Measurements from ENCODE around the gene NAA50.

The NAA50 gene

GRCh38 chr3:113741620-113742019 lies 4.4 kb downstream of the NAA50 start:
- no peak for DNase-seq (ENCODE audit: low spot score)

DNA sequence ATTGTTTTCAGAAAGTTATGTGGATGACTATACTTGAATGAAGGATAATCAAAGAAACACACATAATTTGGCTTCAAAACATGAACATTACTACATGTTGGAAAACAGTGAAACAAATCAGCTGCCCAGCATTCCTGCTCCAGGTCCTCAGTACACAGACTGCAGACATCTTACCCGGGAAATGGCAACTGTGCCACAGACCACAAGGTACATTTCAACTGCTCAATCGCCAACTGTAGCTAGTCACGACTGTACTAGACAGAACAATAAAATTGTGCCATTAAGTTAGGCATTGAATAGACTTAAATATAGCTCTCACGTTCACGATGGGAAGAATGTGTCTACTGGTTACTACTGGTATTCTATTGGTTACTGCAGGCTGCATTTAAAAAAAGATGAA lies 5.0 kb downstream of the NAA50 start:
- no peak for DNase-seq (ENCODE audit: low spot score)

DNA sequence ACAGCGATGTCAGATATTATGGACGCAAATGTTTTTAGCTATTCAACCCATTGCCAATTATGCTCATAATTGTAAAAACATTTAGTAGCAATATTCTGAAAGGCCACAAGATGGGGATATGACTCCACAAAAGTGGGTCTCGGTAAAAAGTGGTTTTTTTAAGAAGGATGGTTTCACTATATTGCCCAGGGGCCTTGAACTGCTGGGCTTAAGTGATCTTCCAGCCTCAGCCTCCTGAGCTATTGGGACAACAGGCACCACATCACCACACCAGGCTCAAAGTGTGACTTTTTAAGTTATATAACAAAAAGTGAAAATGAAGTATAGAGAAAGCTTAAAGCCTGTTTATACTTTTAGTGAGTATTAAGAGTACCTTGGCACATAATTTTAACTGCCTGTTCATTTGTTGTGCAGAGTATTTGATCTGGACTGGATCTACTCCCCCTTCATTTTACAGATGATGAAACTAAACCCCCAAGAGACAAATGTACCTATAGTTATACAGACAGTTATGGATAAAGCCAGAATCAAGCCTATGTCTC lies 9.4 kb downstream of the NAA50 start:
- DNase-seq (ENCODE audit: low spot score): peak; percentile 55

DNA sequence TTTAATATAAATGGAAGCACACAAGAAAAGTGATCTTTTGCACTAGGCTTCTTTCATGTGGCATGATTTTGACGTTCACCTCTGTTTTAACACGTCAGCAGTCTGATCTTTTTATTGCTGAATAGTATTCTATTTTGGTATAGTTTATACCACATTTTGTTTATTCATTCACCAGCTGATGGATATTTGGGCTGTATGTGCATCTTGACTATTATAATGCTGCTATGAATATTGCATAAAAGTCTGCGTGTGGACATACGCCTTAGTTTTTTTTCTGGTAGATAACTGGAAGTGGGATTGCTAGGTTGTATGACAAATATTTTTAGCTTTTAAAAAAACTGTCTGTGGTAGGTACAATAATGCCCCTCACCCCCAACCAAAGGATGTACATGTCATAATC lies 14.4 kb downstream of the NAA50 start:
- DNase-seq (ENCODE audit: low spot score): no peak

- no peak for DNase-seq (ENCODE audit: low spot score)
These were observed 15.5 kb downstream of the NAA50 start for GRCh38 chr3:113730550-113730949.

- no peak for DNase-seq (ENCODE audit: low spot score)
These were observed 17.4 kb downstream of the NAA50 start for GRCh38 chr3:113728661-113729060.

DNA sequence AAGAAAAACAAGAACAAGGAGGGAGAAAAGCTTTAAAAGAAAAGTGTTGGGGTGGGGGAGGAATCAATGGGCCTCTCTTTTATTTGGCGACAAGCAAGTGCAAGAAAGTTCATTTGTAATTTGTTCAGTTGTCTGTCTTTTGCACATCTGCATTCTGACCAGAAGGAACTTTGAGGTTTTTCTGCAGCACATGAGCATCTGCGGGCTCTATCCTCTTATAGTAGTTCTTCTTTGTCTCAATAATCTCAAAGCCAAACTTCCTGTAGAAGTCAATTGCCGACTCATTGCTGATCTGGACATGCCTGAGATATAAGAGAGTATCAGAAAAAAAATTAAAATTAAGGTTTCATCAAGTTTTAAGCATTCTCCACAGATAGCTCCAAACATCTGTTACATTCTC lies 24.4 kb downstream of the NAA50 start:
- no peak for DNase-seq (ENCODE audit: low spot score)

DNA sequence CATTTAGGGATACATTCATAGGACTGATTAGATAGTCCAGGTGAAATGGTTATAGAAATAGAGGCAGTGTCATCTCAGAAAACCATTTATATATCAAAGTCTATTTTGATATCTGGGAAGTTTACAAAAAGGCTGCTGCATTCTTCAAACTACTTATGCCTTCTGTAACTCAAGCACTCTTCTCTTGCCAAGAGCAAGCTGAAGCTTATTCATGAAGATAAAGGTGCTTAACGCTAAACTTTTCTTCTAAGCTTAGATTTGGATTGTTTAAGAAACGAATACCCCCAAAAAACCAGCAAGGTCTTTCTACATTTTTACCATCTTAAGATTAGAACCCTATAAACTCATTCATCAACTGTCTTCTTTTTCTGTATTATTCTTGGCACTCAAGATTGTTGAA lies 26.3 kb downstream of the NAA50 start:
- DNase-seq (ENCODE audit: low spot score): no peak

- no peak for DNase-seq (ENCODE audit: low spot score)
These were observed 26.8 kb downstream of the NAA50 start for GRCh38 chr3:113719294-113719693.

DNA sequence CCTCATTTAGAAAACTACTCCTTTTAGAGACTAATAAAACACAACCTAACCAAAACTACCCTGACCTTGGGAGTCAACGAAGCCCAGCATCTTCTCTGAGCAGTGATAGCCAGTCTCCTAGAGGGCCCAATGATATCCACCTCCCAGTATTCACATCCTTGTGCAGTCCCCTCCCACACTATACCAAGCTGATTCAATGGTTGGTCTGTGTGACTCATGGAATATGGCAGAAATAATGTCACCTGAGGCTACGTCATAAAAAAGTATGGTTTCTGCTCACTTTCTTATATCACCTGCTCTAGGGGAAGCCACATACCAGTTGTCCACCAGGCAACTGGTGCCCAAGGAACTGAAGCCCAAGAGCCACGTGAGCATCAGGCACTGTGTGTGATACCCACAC lies 28.2 kb downstream of the NAA50 start:
- DNase-seq (ENCODE audit: low spot score): no peak

DNA sequence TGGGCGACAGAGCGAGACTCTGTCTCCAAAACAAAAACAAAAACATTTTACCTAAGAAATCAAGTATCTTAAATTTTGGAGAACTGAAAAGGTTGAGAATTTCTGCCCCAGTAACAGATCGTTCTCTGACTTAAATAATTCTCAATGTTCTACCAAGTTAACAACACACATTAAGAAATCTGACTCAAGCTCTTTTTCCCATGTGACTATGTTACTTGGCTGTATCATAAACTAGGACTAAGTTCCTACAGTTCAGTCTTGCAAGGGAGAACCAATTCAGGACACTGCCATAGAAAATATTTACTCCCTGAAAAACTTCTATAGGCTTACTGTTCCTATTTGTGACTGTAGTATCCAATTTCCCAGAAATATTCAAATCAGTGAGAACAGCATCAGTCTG lies 28.7 kb downstream of the NAA50 start:
- DNase-seq (ENCODE audit: low spot score): no peak

DNA sequence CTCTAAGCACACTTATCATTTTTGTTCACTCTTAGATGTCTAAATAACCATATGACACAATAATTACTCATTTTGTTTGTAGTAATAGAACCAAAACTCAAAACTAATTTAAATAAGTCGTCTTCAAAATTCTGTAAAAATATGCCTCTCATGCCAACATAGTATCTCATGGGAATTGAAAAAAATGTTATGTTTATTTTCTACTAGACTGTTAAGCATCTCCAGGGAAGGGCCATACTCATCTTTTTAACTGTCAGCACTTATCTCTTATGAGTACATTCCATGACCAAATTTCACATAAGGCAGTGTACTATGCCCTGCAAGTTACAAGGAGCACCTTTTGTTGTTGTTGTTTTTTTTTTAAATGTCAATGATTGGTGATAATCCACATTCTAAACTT lies 31.3 kb downstream of the NAA50 start:
- DNase-seq (ENCODE audit: low spot score): no peak

- DNase-seq (ENCODE audit: low spot score): peak; percentile 20
These were observed 33.9 kb downstream of the NAA50 start for GRCh38 chr3:113712129-113712528.

DNA sequence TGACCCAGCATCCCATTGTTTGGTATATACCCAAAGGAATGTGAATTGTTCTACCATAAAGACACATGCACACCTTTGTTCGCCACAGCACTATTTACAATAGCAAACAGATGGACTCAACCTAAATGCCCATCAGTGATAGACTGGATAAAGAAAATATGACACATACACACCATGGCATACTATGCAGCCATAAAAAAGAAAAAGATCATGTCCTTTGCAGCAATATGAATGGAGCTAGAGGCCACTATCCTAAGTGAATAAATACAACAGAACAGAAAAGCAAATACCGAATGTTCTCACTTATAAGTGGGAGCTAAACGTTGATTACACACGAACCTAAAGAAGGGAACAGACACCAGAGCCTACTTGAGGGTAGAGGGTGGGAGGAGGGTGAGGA lies 38.2 kb downstream of the NAA50 start:
- no peak for DNase-seq (ENCODE audit: low spot score)

- DNase-seq (ENCODE audit: low spot score): no peak
These were observed 47.1 kb downstream of the NAA50 start for GRCh38 chr3:113698956-113699355.

DNA sequence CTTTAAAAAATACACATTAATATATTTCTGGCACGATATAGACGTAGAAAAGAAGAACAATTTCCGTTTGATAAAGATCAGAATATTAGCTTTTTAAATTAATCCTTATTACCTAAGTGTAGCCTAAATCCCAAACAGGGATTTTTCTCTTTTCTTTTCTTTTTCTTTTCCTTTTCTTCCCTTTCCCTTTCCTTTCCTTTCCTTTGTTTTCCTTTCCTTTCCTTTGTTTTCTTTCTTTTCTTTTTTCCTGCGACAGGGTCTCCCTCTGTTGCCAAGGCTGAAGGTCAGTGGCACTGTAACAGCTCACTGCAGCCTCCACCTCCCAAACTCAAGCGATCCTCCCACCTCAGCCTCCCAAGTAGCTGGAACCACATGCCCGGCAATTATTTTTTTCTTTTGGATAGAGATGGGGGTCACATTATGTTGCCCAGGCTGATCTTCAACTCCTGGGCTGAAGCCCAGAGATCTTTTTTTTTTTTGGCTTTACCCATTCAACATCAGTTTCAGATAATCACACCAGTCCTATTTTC lies 47.8 kb downstream of the NAA50 start:
- DNase-seq (ENCODE audit: low spot score): no peak

GRCh38 chr3:113697500-113698090 lies 48.5 kb downstream of the NAA50 start:
- DNase-seq (ENCODE audit: low spot score): peak; percentile 30

DNA sequence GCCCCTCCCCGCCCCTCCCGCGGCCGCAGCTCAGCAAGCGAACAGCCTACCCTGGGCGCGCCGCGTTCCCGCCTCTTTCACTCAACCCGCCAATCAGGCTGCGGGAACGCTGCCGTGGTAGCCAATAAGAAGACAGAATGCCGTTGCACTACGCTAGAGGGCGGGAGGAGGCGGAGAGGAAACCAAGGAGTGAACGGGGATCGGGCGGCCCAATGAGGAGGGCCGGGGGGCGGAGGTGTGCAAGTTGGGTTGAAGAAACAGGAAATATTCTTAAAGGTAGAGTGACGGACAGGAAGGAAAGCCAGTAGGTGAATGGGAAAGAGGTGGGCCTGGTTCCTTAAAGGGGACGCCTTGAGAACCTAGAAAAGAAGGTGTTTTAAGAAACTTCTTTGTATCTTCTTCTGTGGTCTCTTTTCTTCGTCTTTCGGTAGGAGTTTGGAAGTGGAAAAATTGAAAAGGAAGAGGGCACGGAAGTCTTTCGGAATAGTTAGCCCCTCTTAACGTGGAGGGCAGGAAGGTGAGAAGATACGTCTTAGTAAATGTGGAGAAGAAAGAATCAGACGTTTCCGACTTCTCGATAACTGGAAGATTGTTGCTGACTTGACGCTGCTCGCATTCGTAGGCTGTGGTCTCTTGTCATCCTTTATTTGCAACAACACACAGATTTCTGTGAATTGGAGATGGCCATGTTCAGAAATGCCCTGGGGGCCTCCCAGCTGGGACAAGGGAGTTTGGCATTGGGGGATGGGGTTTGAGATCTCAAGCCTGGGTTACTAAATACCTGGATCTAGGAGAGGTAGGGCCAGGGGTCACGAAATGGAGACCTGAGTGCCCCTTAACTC lies 49.2 kb downstream of the NAA50 start:
- DNase-seq (ENCODE audit: low spot score): peak; percentile 99

DNA sequence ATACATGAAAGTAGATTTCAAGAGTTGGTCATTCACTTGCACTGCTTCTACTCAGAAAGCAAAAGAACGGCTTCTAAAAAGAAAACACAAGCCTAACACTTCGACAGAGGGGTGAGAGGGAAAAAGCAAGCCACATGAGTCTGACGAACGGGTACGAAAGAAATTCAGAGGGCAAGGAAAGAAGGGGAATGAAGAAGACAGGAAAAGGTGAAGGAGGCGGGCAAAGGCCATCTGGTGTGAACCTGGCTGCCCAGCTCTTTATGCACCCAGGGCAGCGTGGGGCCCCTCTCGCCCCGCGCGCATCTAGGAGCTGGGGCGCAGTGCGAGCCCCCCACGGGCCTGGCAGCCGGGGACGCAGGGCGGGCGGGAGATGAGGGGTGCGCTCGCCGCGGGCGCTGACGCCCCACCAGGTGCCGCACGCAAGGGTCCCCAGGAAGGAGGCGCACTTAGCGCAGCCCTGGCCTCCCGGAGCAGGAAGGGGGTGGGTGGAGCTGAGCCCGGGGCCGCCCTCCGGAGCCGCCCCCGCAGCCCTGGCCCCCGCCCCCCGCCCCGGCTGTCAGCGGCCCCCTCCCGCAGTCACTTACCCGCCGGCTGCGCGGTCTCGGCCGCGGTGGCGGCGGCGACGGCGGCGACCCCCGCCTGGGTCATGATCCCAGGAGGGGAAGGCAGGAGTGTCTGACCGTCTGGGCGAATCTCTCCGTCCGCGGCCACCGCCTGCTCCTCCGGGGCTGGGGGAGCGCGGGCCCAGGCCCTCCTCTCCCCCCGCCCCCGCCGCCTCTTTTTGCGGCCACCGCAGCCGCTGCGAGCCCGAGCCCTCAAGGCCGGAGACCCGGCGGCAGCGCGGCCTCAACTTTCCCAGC lies 50.0 kb downstream of the NAA50 start, which contains the start of gene USF3:
TSS of gene USF3 (minus strand) at position 857 of the 860 bp plus-strand sequence. CDS start 21,764 bp downstream, outside the sequence.
- DNase-seq (ENCODE audit: low spot score): peak; percentile 55

- DNase-seq (ENCODE audit: low spot score): peak; percentile 7
These were observed 50.6 kb downstream of the NAA50 start for GRCh38 chr3:113695431-113695785.

GRCh38 chr3:113690482-113690881 lies 55.6 kb downstream of the NAA50 start:
- no peak for DNase-seq (ENCODE audit: low spot score)

All from SW480 (cell line).